Lung (tissue), 12 donors: ENCODE measurements around the gene MBP. TPM values are rescaled to one million over a fixed set of nuclear protein-coding genes. Genes with fewer than 3 reads are reported as not detected.
"Not testable (repeated sequence)": the region's sequence is repeated elsewhere in the genome, so short reads cannot be mapped to it uniquely, and the experiment has no call there.

Source experiments
- ATAC-seq: fragments of 200-7000 bp; cut with Tn5 transposase; one replicate; pipeline ENCODE4 v1.9.1; 2020; ENCODE audit warnings: moderate number of reproducible peaks; ENCODE audit not compliant: insufficient read depth, low FRiP score
- DNase-seq, 3 donors: peaks; one replicate each; pipeline ENCODE4 v3.0.0-alpha.2; 2013 to 2017
- H3K27ac ChIP-seq, 2 donors: one replicate each; pipeline ENCODE4 v1.5.1; 2013; ENCODE audit warnings: mild to moderate bottlenecking in 2 of 2, moderate library complexity in 2 of 2, control low read depth in 1 of 2, inconsistent platforms in 1 of 2, low read depth in 1 of 2, low read length in 1 of 2
- H3K27me3 ChIP-seq, 3 donors: one replicate each; pipeline ENCODE4 v1.5.1; 2013; ENCODE audit warnings: low read length in 2 of 3; ENCODE audit not compliant: control insufficient read depth in 3 of 3, insufficient read depth in 3 of 3
- H3K36me3 ChIP-seq, 4 donors: one replicate each; pipeline ENCODE4 v1.5.1; 2013; ENCODE audit warnings: low read length in 4 of 4, mild to moderate bottlenecking in 1 of 4, moderate library complexity in 1 of 4; ENCODE audit not compliant: control insufficient read depth in 4 of 4, insufficient read depth in 4 of 4
- H3K4me1 ChIP-seq, 5 donors: one replicate each; pipeline ENCODE4 v1.5.1; 2013; ENCODE audit warnings: low read length in 5 of 5, mild to moderate bottlenecking in 2 of 5, moderate library complexity in 1 of 5; ENCODE audit not compliant: control insufficient read depth in 5 of 5, insufficient read depth in 5 of 5
- H3K4me3 ChIP-seq: one replicate; pipeline ENCODE4 v1.5.1; 2013; ENCODE audit warnings: mild to moderate bottlenecking, control low read depth, moderate library complexity
- H3K9ac ChIP-seq, 2 donors: one replicate each; pipeline ENCODE4 v1.5.1; 2013; ENCODE audit warnings: low read length in 2 of 2, control low read depth in 1 of 2; ENCODE audit not compliant: insufficient read depth in 1 of 2
- H3K9me3 ChIP-seq, 4 donors: one replicate each; pipeline ENCODE4 v1.5.1; 2013; ENCODE audit warnings: low read length in 3 of 4, mild to moderate bottlenecking in 1 of 4, moderate library complexity in 1 of 4; ENCODE audit not compliant: control insufficient read depth in 4 of 4, insufficient read depth in 3 of 4
- CTCF ChIP-seq: IDR thresholded peaks from 2 replicates; pipeline ENCODE4 v1.5.1; 2012; ENCODE audit warnings: mild to moderate bottlenecking; ENCODE audit errors: control extremely low read depth, extremely low read depth
- WGBS, 2 donors: extraction: QIAGEN DNeasy Blood & Tissue Kit; methylation state at CpG; one replicate each; pipeline ENCODE4 v1.1.7; 2013; 5-methylcytosine and 5-hydroxymethylcytosine counted together
- polyA plus RNA-seq, 2 donors: library from polyadenylated mRNA; stranded (reverse); fragments of 200-250 nt; gene quantifications; one replicate each; pipeline ENCODE4 v1.2.1, GENCODE V29; 2013
- total RNA-seq, 2 donors: library from RNA; depleted of rRNA in 1 of 2; stranded (reverse); fragments of >200 nt in 1 of 2; gene quantifications; one replicate each; pipeline ENCODE4 v1.2.1, GENCODE V29; 2014 to 2021
- donor health status: control.
- donor health status: control.
- donor health status: Bipolar disorder and iron deficiency.
- donor health status: healthy.
- donor health status: DM: yes; HTN: yes; CAD: no.

MBP gene
- total and polyA plus RNA-seq, 4 donors: 15.6 to 64.1 (median 30.9) TPM

- Histone ChIP-seq H3K4me3 (no peak overlapping the region), H3K9ac (no peak overlapping the region), H3K36me3 (no peaks in the 10 kb centered on the region), H3K4me1 (peaks cover 0 to 6% (median 0%) of the 10 kb centered on the region in 5 donors), H3K9me3 (no peaks in the 10 kb centered on the region), H3K27me3 (no peaks in the 10 kb centered on the region), H3K27ac (no peak overlapping the region)
- WGBS, 2 donors: 88% methylated on average over 17 of the region's 17 CpGs
- DNase-seq: no peak
- ATAC-seq: no peak
- TF ChIP-seq CTCF: no peak
These were observed 140.1 kb downstream of the MBP start for GRCh38 chr18:76992226-76993084.

- no peak for TF ChIP-seq CTCF
- WGBS, 2 donors: 86% methylated on average over 20 of the region's 20 CpGs
- DNase-seq (no peak), ATAC-seq (no peak)
- Histone ChIP-seq H3K4me3 (no peak overlapping the region), H3K27ac (no peak overlapping the region), H3K36me3 (no peaks in the 10 kb centered on the region), H3K4me1 (peaks cover 0 to 4% (median 0%) of the 10 kb centered on the region in 5 donors), H3K27me3 (no peaks in the 10 kb centered on the region), H3K9me3 (no peaks in the 10 kb centered on the region), H3K9ac (no peak overlapping the region)
These were observed 141.4 kb downstream of the MBP start for GRCh38 chr18:76991021-76991688.

- 81 to 93% methylated on average over 8 of the region's 8 CpGs for WGBS, 2 donors
- not testable (repeated sequence) for H3K27ac ChIP-seq, ATAC-seq, H3K36me3 ChIP-seq, H3K9me3 ChIP-seq, H3K4me1 ChIP-seq, H3K27me3 ChIP-seq, DNase-seq, H3K9ac ChIP-seq, H3K4me3 ChIP-seq
These were observed 142.1 kb downstream of the MBP start for GRCh38 chr18:76990343-76991020.
